Osteoblast (primary cell): ENCODE results near the gene NUMB. TPM values are rescaled to one million over a fixed set of nuclear protein-coding genes. Genes with fewer than 3 reads are reported as not detected.
"Not testable (repeated sequence)": the region's sequence is repeated elsewhere in the genome, so short reads cannot be mapped to it uniquely, and the experiment has no call there.

ENCODE experiments used
- DNase-seq: peaks from one replicate; pipeline ENCODE4 v3.0.0; 2011; ENCODE audit warnings: low spot score, mixed read lengths; ENCODE audit not compliant: insufficient read length; ENCODE audit errors: missing footprints
- H2AFZ ChIP-seq: 2 replicates; pipeline ENCODE4 v1.6.0; 2011; ENCODE audit warnings: mild to moderate bottlenecking, low read length
- H3K27ac ChIP-seq: 2 replicates; pipeline ENCODE4 v1.5.1; 2011; ENCODE audit warnings: mild to moderate bottlenecking, low read depth, low read length, moderate library complexity
- H3K27me3 ChIP-seq: 2 replicates; pipeline ENCODE4 v1.6.0; 2012; ENCODE audit warnings: mild to moderate bottlenecking, control low read depth, inconsistent platforms, low read length, moderate library complexity; ENCODE audit not compliant: insufficient read depth
- H3K36me3 ChIP-seq: 2 replicates; pipeline ENCODE4 v1.5.1; 2011; ENCODE audit warnings: mild to moderate bottlenecking, low read length, control low read depth, moderate library complexity; ENCODE audit not compliant: insufficient read depth
- H3K4me1 ChIP-seq: 2 replicates; pipeline ENCODE4 v1.5.1; 2011; ENCODE audit warnings: mild to moderate bottlenecking, low read length, control low read depth, moderate library complexity; ENCODE audit not compliant: insufficient read depth
- H3K4me2 ChIP-seq: 2 replicates; pipeline ENCODE4 v1.6.0; 2011; ENCODE audit warnings: mild to moderate bottlenecking, low read length; ENCODE audit not compliant: insufficient read depth
- H3K4me3 ChIP-seq: fragments of 200-600 bp; sonication (generic); 3 replicates; pipeline ENCODE4 v1.5.1; 2012; ENCODE audit warnings: mild to moderate bottlenecking, low read length, inconsistent platforms; ENCODE audit not compliant: insufficient read depth
- H3K79me2 ChIP-seq: 2 replicates; pipeline ENCODE4 v1.6.0; 2012; ENCODE audit warnings: mild to moderate bottlenecking, low read length, control low read depth, inconsistent platforms; ENCODE audit not compliant: insufficient read depth
- H3K9me3 ChIP-seq: 2 replicates; pipeline ENCODE4 v1.5.1; 2011; ENCODE audit warnings: low read depth, low read length, control low read depth
- H4K20me1 ChIP-seq: 2 replicates; pipeline ENCODE4 v1.6.0; 2012; ENCODE audit warnings: mild to moderate bottlenecking, low read length, control low read depth; ENCODE audit not compliant: insufficient read depth
- CTCF ChIP-seq: IDR thresholded peaks from 2 replicates; pipeline ENCODE4 v1.5.1; 2011; ENCODE audit warnings: mild to moderate bottlenecking, low read depth, low read length, moderate library complexity; ENCODE audit errors: extremely low read depth
- total RNA-seq: library from RNA; depleted of rRNA; stranded (reverse); fragments of >200 nt; gene quantifications from 2 replicates; pipeline ENCODE4 v1.2.3, GENCODE V29; 2012

Gene NUMB
- total RNA-seq, 1 donor = 52.5 TPM

- Histone ChIP-seq H3K27me3 (no peaks in the 10 kb centered on the region), H2AFZ (no peak overlapping the region), H3K79me2 (peaks cover 99% of the 10 kb centered on the region), H3K27ac (peak overlapping the region; percentile 9), H3K36me3 (peaks cover 7% of the 10 kb centered on the region), H3K4me1 (peaks cover 30% of the 10 kb centered on the region), H3K9me3 (no peaks in the 10 kb centered on the region), H3K4me3 (no peak overlapping the region), H4K20me1 (peaks cover 53% of the 10 kb centered on the region), H3K4me2 (peak overlapping the region; percentile 16)
- peak; percentile 19 for DNase-seq
- TF ChIP-seq CTCF = no peak
Measured at GRCh38 chr14:73427516-73428264, 30.7 kb downstream of the NUMB start.

GRCh38 chr14:73426877-73427276, 31.5 kb downstream of the NUMB start:
- peak overlapping the region; percentile 9 for H3K27ac ChIP-seq
- no peak for TF ChIP-seq CTCF
- peaks cover 30% of the 10 kb centered on the region for H3K4me1 ChIP-seq
- no peak overlapping the region for H2AFZ ChIP-seq
- peaks cover 8% of the 10 kb centered on the region for H3K36me3 ChIP-seq
- peaks cover 99% of the 10 kb centered on the region for H3K79me2 ChIP-seq
- H3K9me3 ChIP-seq = no peaks in the 10 kb centered on the region
- peaks cover 52% of the 10 kb centered on the region for H4K20me1 ChIP-seq
- H3K27me3 ChIP-seq = no peaks in the 10 kb centered on the region
- H3K4me2 ChIP-seq = no peak overlapping the region
- peak; percentile 31 for DNase-seq
- no peak overlapping the region for H3K4me3 ChIP-seq

- Histone ChIP-seq H2AFZ (no peak overlapping the region), H3K79me2 (peaks cover 100% of the 10 kb centered on the region), H3K4me3 (no peak overlapping the region), H3K27me3 (no peaks in the 10 kb centered on the region), H3K36me3 (peaks cover 18% of the 10 kb centered on the region), H4K20me1 (peaks cover 53% of the 10 kb centered on the region), H3K4me2 (peak overlapping the region; percentile 5), H3K4me1 (peaks cover 30% of the 10 kb centered on the region), H3K27ac (peak overlapping the region; percentile 32), H3K9me3 (no peaks in the 10 kb centered on the region)
- TF ChIP-seq CTCF = no peak
- DNase-seq = no peak
Measured at GRCh38 chr14:73424453-73424852, 33.9 kb downstream of the NUMB start.

- H3K4me1 ChIP-seq = peaks cover 23% of the 10 kb centered on the region
- not testable (repeated sequence) for H3K9me3 ChIP-seq, H2AFZ ChIP-seq, H3K4me2 ChIP-seq, DNase-seq, H3K27me3 ChIP-seq, H3K27ac ChIP-seq, H3K4me3 ChIP-seq
- H3K36me3 ChIP-seq = peaks cover 18% of the 10 kb centered on the region
- H4K20me1 ChIP-seq = peaks cover 45% of the 10 kb centered on the region
- H3K79me2 ChIP-seq = peaks cover 98% of the 10 kb centered on the region
Measured at GRCh38 chr14:73423092-73423491, 35.3 kb downstream of the NUMB start.
